Lung (tissue), 12 donors: ENCODE measurements around the gene SLC6A8. TPM values are rescaled to one million over a fixed set of nuclear protein-coding genes. Genes with fewer than 3 reads are reported as not detected.

Experiments
- ATAC-seq: fragments of 200-7000 bp; cut with Tn5 transposase; one replicate; pipeline ENCODE4 v1.9.1; 2020; ENCODE audit warnings: moderate number of reproducible peaks; ENCODE audit not compliant: insufficient read depth, low FRiP score
- DNase-seq, 3 donors: peaks; one replicate each; pipeline ENCODE4 v3.0.0-alpha.2; 2013 to 2017
- H3K27ac ChIP-seq, 2 donors: one replicate each; pipeline ENCODE4 v1.5.1; 2013; ENCODE audit warnings: mild to moderate bottlenecking in 2 of 2, moderate library complexity in 2 of 2, control low read depth in 1 of 2, inconsistent platforms in 1 of 2, low read depth in 1 of 2, low read length in 1 of 2
- H3K27me3 ChIP-seq, 3 donors: one replicate each; pipeline ENCODE4 v1.5.1; 2013; ENCODE audit warnings: low read length in 2 of 3; ENCODE audit not compliant: control insufficient read depth in 3 of 3, insufficient read depth in 3 of 3
- H3K36me3 ChIP-seq, 4 donors: one replicate each; pipeline ENCODE4 v1.5.1; 2013; ENCODE audit warnings: low read length in 4 of 4, mild to moderate bottlenecking in 1 of 4, moderate library complexity in 1 of 4; ENCODE audit not compliant: control insufficient read depth in 4 of 4, insufficient read depth in 4 of 4
- H3K4me1 ChIP-seq, 5 donors: one replicate each; pipeline ENCODE4 v1.5.1; 2013; ENCODE audit warnings: low read length in 5 of 5, mild to moderate bottlenecking in 2 of 5, moderate library complexity in 1 of 5; ENCODE audit not compliant: control insufficient read depth in 5 of 5, insufficient read depth in 5 of 5
- H3K4me3 ChIP-seq: one replicate; pipeline ENCODE4 v1.5.1; 2013; ENCODE audit warnings: mild to moderate bottlenecking, control low read depth, moderate library complexity
- H3K9ac ChIP-seq, 2 donors: one replicate each; pipeline ENCODE4 v1.5.1; 2013; ENCODE audit warnings: low read length in 2 of 2, control low read depth in 1 of 2; ENCODE audit not compliant: insufficient read depth in 1 of 2
- H3K9me3 ChIP-seq, 4 donors: one replicate each; pipeline ENCODE4 v1.5.1; 2013; ENCODE audit warnings: low read length in 3 of 4, mild to moderate bottlenecking in 1 of 4, moderate library complexity in 1 of 4; ENCODE audit not compliant: control insufficient read depth in 4 of 4, insufficient read depth in 3 of 4
- CTCF ChIP-seq: IDR thresholded peaks from 2 replicates; pipeline ENCODE4 v1.5.1; 2012; ENCODE audit warnings: mild to moderate bottlenecking; ENCODE audit errors: control extremely low read depth, extremely low read depth
- WGBS, 2 donors: extraction: QIAGEN DNeasy Blood & Tissue Kit; methylation state at CpG; one replicate each; pipeline ENCODE4 v1.1.7; 2013; 5-methylcytosine and 5-hydroxymethylcytosine counted together
- polyA plus RNA-seq, 2 donors: library from polyadenylated mRNA; stranded (reverse); fragments of 200-250 nt; gene quantifications; one replicate each; pipeline ENCODE4 v1.2.1, GENCODE V29; 2013
- total RNA-seq, 2 donors: library from RNA; depleted of rRNA in 1 of 2; stranded (reverse); fragments of >200 nt in 1 of 2; gene quantifications; one replicate each; pipeline ENCODE4 v1.2.1, GENCODE V29; 2014 to 2021
- donor health status: control.
- donor health status: control.
- donor health status: Bipolar disorder and iron deficiency.
- donor health status: healthy.
- donor health status: DM: yes; HTN: yes; CAD: no.

SLC6A8 gene
- total and polyA plus RNA-seq, 4 donors, result 5.3 to 21.5 (median 9.9) TPM

- no peak for ATAC-seq
- peaks cover 0 to 13% (median 0%) of the 10 kb centered on the region in 4 donors for H3K9me3 ChIP-seq
These were observed 20.3 kb upstream of the SLC6A8 start for GRCh38 chrX:153667281-153667955.

GRCh38 chrX:153667956-153668396 is 19.8 kb upstream of the SLC6A8 start:
- DNase-seq (peak; percentile 92), ATAC-seq (peak; percentile 51)
- 26 to 39% methylated on average over 14 of the region's 14 CpGs for WGBS, 2 donors
- Histone ChIP-seq H3K4me1 (no peaks in the 10 kb centered on the region), H3K9ac (no peak overlapping the region), H3K27ac (no peak overlapping the region), H3K27me3 (peaks cover 2 to 14% (median 10%) of the 10 kb centered on the region in 3 donors), H3K9me3 (peaks cover 0 to 17% (median 0%) of the 10 kb centered on the region in 4 donors), H3K36me3 (no peaks in the 10 kb centered on the region), H3K4me3 (no peak overlapping the region)
- TF ChIP-seq CTCF, result peak; percentile 75

More at GRCh38 chrX:153667281-153667955, 20.3 kb upstream of the SLC6A8 start:
- no peak overlapping the region for H3K9ac ChIP-seq
- H3K27ac ChIP-seq, result no peak overlapping the region
- no peak for DNase-seq
- 69 to 75% methylated on average over 10 to 11 of the region's 11 CpGs for WGBS, 2 donors
- peaks cover 5 to 14% (median 10%) of the 10 kb centered on the region in 3 donors for H3K27me3 ChIP-seq
- no peak for TF ChIP-seq CTCF
- no peaks in the 10 kb centered on the region for H3K36me3 ChIP-seq
- no peak overlapping the region for H3K4me3 ChIP-seq
- H3K4me1 ChIP-seq, result no peaks in the 10 kb centered on the region

GRCh38 chrX:153668423-153669173 is 19.1 kb upstream of the SLC6A8 start:
- peaks cover 0 to 17% (median 0%) of the 10 kb centered on the region in 4 donors for H3K9me3 ChIP-seq
- WGBS, 2 donors, result 83 to 96% methylated on average over 5 to 11 of the region's 11 CpGs
- H3K9ac ChIP-seq, result no peak overlapping the region
- H3K36me3 ChIP-seq, result no peaks in the 10 kb centered on the region
- peaks cover 2 to 14% (median 12%) of the 10 kb centered on the region in 3 donors for H3K27me3 ChIP-seq
- H3K27ac ChIP-seq, result no peak overlapping the region
- no peak overlapping the region for H3K4me3 ChIP-seq
- no peaks in the 10 kb centered on the region for H3K4me1 ChIP-seq
- no peak for TF ChIP-seq CTCF
- no peak for DNase-seq
- ATAC-seq, result no peak
